Neuronal stem cell (in vitro differentiated cells): Measurements from ENCODE around the gene IRF1.

ENCODE experiments used
- DNase-seq: peaks from one replicate; pipeline ENCODE4 v3.0.0-alpha.2; 2013; ENCODE audit warnings: low spot score
- H2AFZ ChIP-seq: one replicate; pipeline ENCODE4 v1.6.1; 2013; ENCODE audit warnings: mild to moderate bottlenecking, low read length, inconsistent platforms
- H2AK5ac ChIP-seq: 2 replicates; pipeline ENCODE4 v1.6.1; 2013; ENCODE audit warnings: low read depth, mild to moderate bottlenecking, inconsistent platforms, low read length, moderate library complexity, mixed read lengths
- H2BK120ac ChIP-seq: 2 replicates; pipeline ENCODE4 v1.6.1; 2013; ENCODE audit warnings: low read depth, mild to moderate bottlenecking, inconsistent platforms, low read length, moderate library complexity, mixed read lengths
- H2BK12ac ChIP-seq: one replicate; pipeline ENCODE4 v1.6.1; 2013; ENCODE audit warnings: low read length, inconsistent platforms
- H2BK15ac ChIP-seq: 2 replicates; pipeline ENCODE4 v1.6.1; 2013; ENCODE audit warnings: mild to moderate bottlenecking, low read length, inconsistent platforms, mixed read lengths
- H2BK5ac ChIP-seq: one replicate; pipeline ENCODE4 v1.6.1; 2013; ENCODE audit warnings: inconsistent platforms, mild to moderate bottlenecking, low read length, moderate library complexity
- H3K14ac ChIP-seq: one replicate; pipeline ENCODE4 v1.6.1; 2013; ENCODE audit warnings: low read length, inconsistent platforms
- H3K18ac ChIP-seq: 2 replicates; pipeline ENCODE4 v1.6.1; 2013; ENCODE audit warnings: low read length, inconsistent platforms
- H3K23ac ChIP-seq: 2 replicates; pipeline ENCODE4 v1.6.1; 2013; ENCODE audit warnings: low read depth, mild to moderate bottlenecking, mixed read lengths, low read length, inconsistent platforms; ENCODE audit not compliant: poor library complexity
- H3K27ac ChIP-seq: replicated peaks from 3 replicates; pipeline ENCODE4 v1.5.1; 2013; ENCODE audit warnings: low read length, inconsistent platforms
- H3K27me3 ChIP-seq, 3 experiments: 2 replicates each; pipeline ENCODE4 v1.6.1; 2013; ENCODE audit warnings: low read length in 3 of 3, mild to moderate bottlenecking in 2 of 3, inconsistent platforms in 1 of 3, low read depth in 1 of 3, mixed read lengths in 1 of 3, moderate library complexity in 1 of 3; ENCODE audit not compliant: control insufficient read depth in 3 of 3, insufficient read depth in 3 of 3
- H3K36me3 ChIP-seq, 2 donors: replicated peaks in 1 of 2; 2 replicates each; pipeline ENCODE4 v1.6.1; 2013; ENCODE audit warnings: low read length in 2 of 2; ENCODE audit not compliant: control insufficient read depth in 2 of 2, insufficient read depth in 2 of 2
- H3K4ac ChIP-seq: 2 replicates; pipeline ENCODE4 v1.6.1; 2013; ENCODE audit warnings: inconsistent platforms, mild to moderate bottlenecking, low read length, moderate library complexity
- H3K4me1 ChIP-seq, 2 donors: 1 replicate in 1 of 2; 2 replicates in 1 of 2; pipeline ENCODE4 v1.6.1; 2013; ENCODE audit warnings: low read length in 2 of 2, low read depth in 1 of 2; ENCODE audit not compliant: control insufficient read depth in 2 of 2, insufficient read depth in 1 of 2
- H3K4me2 ChIP-seq: one replicate; pipeline ENCODE4 v1.6.1; 2013; ENCODE audit warnings: mild to moderate bottlenecking, low read length, inconsistent platforms; ENCODE audit not compliant: insufficient read depth, poor library complexity, severe bottlenecking
- H3K4me3 ChIP-seq, 2 donors: 2 replicates each; pipeline ENCODE4 v1.5.1; 2013; ENCODE audit warnings: low read length in 2 of 2, mild to moderate bottlenecking in 2 of 2, inconsistent platforms in 1 of 2, moderate library complexity in 1 of 2
- H3K79me1 ChIP-seq: one replicate; pipeline ENCODE4 v1.6.1; 2013; ENCODE audit warnings: low read depth, mild to moderate bottlenecking, inconsistent platforms, low read length, moderate library complexity
- H3K9ac ChIP-seq: one replicate; pipeline ENCODE4 v1.6.1; 2013; ENCODE audit warnings: mild to moderate bottlenecking, low read depth, low read length, inconsistent platforms; ENCODE audit not compliant: poor library complexity
- H3K9me3 ChIP-seq, 2 donors: replicated peaks in 1 of 2; 2 replicates each; pipeline versions ENCODE3 to v1.6.1; 2013; ENCODE audit warnings: low read length in 2 of 2, mild to moderate bottlenecking in 2 of 2, inconsistent platforms in 1 of 2, low read depth in 1 of 2, mixed read lengths in 1 of 2, moderate library complexity in 1 of 2; ENCODE audit not compliant: control insufficient read depth in 2 of 2, insufficient read depth in 1 of 2
- H4K8ac ChIP-seq: one replicate; pipeline ENCODE4 v1.6.1; 2013; ENCODE audit warnings: low read depth, mild to moderate bottlenecking, inconsistent platforms, low read length, moderate library complexity
- H4K91ac ChIP-seq: one replicate; pipeline ENCODE4 v1.6.1; 2013; ENCODE audit warnings: low read length, low read depth, mild to moderate bottlenecking, inconsistent platforms; ENCODE audit not compliant: poor library complexity
- WGBS, 2 donors: extraction: QIAGEN DNeasy Blood & Tissue Kit; methylation state at CpG; one replicate each; pipeline ENCODE4 v1.1.7; 2013; ENCODE audit warnings: missing lambda C conversion rate in 2 of 2, mixed read lengths in 1 of 2; ENCODE audit not compliant: insufficient read length in 2 of 2, insufficient replicate concordance in 1 of 2; ENCODE audit errors: extremely low coverage in 2 of 2; 5-methylcytosine and 5-hydroxymethylcytosine counted together

Gene IRF1

GRCh38 chr5:132459983-132460838, 30.4 kb downstream of the IRF1 start:
- Histone ChIP-seq H3K14ac (peak overlapping the region; percentile 11), H4K91ac (no peak overlapping the region), H3K4me3 (no peak overlapping the region), H3K36me3 (no peaks in the 10 kb centered on the region), H2BK5ac (no peak overlapping the region), H3K4me2 (no peak overlapping the region), H3K23ac (no peak overlapping the region), H3K9ac (no peak overlapping the region), H4K8ac (no peak overlapping the region), H2BK15ac (no peak overlapping the region), H2AK5ac (no peak overlapping the region), H3K18ac (peak overlapping the region; percentile 22), H3K27ac (no peak overlapping the region), H2BK120ac (no peak overlapping the region), H3K27me3 (no peaks in the 10 kb centered on the region), H3K9me3 (no peaks in the 10 kb centered on the region), H3K79me1 (no peaks in the 10 kb centered on the region), H3K4ac (no peak overlapping the region), H3K4me1 (peaks cover 2 to 15% of the 10 kb centered on the region in 2 donors), H2BK12ac (no peak overlapping the region), H2AFZ (no peak overlapping the region)
- no peak for DNase-seq
- WGBS, 2 donors, result no CpG with 5 or more reads among the region's 8 CpGs

DNA sequence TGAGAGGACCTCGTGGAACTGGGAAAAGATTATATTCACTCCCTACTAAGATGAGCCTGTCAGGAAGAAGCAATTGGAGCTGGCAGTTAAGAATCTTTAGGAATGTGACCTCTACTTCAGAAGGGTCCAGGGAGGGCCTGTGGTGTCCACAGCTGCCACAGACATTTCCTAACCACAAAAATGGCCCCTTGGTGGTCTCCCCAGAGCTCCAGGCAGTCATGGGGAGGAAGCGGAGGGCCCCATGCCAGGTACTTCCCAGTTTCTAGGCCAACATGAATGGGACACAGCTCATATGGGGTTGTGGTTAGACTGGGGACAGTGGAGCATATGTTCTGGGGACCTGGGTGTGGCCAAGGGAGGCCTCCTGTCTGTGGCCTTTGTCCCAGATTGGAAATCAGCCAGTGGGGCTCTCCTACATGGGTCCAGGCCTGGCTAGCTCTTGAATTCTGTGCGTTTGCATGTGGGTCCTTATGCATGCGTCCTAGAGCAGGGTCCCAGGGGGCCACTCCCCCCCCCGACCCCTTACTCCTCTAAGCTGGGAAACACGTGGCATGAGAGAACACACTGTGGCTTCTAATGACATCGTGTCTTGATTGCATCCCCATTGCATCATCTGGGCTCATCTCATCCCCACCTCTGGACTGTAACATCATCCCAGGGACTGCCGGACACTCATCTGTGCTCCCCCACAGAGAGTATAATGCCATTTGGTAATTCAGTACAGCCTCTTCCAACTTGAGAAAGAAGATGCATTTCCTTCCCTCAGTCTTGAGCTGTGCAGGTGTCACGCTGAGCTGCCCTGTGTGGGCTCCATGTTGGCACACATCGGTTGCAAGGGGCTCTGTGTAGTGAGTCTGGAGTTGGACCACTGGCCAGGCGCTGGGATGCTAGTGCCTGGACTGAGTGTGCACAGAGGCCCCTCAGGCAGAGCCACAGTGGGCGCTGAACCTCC, 31.3 kb downstream of the IRF1 start:
- H3K4me2 ChIP-seq, result no peak overlapping the region
- no peak overlapping the region for H2BK15ac ChIP-seq
- H2AK5ac ChIP-seq, result no peak overlapping the region
- no peak overlapping the region for H2BK120ac ChIP-seq
- no peaks in the 10 kb centered on the region for H3K79me1 ChIP-seq
- no peaks in the 10 kb centered on the region for H3K27me3 ChIP-seq
- H3K27ac ChIP-seq, result no peak overlapping the region
- H2BK12ac ChIP-seq, result no peak overlapping the region
- no peaks in the 10 kb centered on the region for H3K9me3 ChIP-seq
- H3K4me1 ChIP-seq, result peaks cover 2 to 7% of the 10 kb centered on the region in 2 donors
- no CpG with 5 or more reads among the region's 12 CpGs for WGBS, 2 donors
- H3K23ac ChIP-seq, result no peak overlapping the region
- H3K18ac ChIP-seq, result peak overlapping the region; percentile 22
- no peak overlapping the region for H2AFZ ChIP-seq
- H4K91ac ChIP-seq, result no peak overlapping the region
- DNase-seq, result no peak
- H4K8ac ChIP-seq, result no peak overlapping the region
- no peak overlapping the region for H2BK5ac ChIP-seq
- no peak overlapping the region for H3K9ac ChIP-seq
- H3K4ac ChIP-seq, result no peak overlapping the region
- H3K4me3 ChIP-seq, result no peak overlapping the region
- no peak overlapping the region for H3K14ac ChIP-seq
- H3K36me3 ChIP-seq, result no peaks in the 10 kb centered on the region

DNA sequence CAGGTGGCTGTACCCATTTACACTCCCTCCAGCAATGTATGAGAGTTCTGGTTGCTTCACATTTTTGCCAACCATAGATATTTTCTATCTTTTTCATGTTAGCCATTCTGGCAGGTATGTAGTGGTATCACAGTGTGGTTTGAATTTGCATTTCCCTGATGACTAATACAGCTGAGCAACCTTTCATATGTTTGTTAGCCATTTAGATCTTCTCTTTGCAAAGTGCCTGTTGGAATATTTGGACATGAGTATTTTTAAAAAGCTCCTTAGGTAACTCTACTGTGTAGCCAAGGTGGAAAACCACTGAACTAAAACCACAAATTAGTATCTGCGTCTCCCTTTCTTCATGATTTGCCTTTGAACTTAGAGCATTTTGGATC, 31.9 kb downstream of the IRF1 start:
- H4K91ac ChIP-seq, result no peak overlapping the region
- H3K14ac ChIP-seq, result no peak overlapping the region
- no peaks in the 10 kb centered on the region for H3K79me1 ChIP-seq
- H3K27me3 ChIP-seq, result no peaks in the 10 kb centered on the region
- H2AFZ ChIP-seq, result no peak overlapping the region
- no peak overlapping the region for H2BK12ac ChIP-seq
- no peaks in the 10 kb centered on the region for H3K36me3 ChIP-seq
- H3K4me1 ChIP-seq, result peaks cover 2 to 6% of the 10 kb centered on the region in 2 donors
- H3K9me3 ChIP-seq, result no peaks in the 10 kb centered on the region
- H2BK5ac ChIP-seq, result no peak overlapping the region
- H3K9ac ChIP-seq, result no peak overlapping the region
- no peak overlapping the region for H3K4me3 ChIP-seq
- no CpG with 5 or more reads among the region's 1 CpG for WGBS, 2 donors
- no peak overlapping the region for H4K8ac ChIP-seq
- H2BK120ac ChIP-seq, result no peak overlapping the region
- H3K27ac ChIP-seq, result no peak overlapping the region
- no peak overlapping the region for H3K4me2 ChIP-seq
- no peak overlapping the region for H3K4ac ChIP-seq
- no peak overlapping the region for H2AK5ac ChIP-seq
- no peak for DNase-seq
- no peak overlapping the region for H2BK15ac ChIP-seq
- H3K18ac ChIP-seq, result no peak overlapping the region
- H3K23ac ChIP-seq, result no peak overlapping the region

DNA sequence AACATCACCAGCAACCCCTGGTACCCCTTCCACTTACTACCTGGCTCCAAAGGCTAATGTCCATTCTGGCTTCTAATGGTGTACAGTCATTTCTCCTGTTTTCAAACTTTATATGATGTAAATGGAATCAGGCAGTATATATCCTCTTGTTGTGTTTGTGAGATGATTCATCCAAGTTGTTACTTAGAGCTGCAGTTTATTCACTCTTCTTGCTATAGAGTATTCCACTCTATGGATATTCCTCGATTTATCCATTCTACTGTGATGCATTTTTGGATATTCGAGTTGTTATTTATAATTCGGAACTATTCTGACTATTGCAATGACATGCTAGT, 32.4 kb downstream of the IRF1 start:
- Histone ChIP-seq H2BK15ac (no peak overlapping the region), H2BK12ac (no peak overlapping the region), H4K8ac (no peak overlapping the region), H3K4me1 (peaks cover 2 to 6% of the 10 kb centered on the region in 2 donors), H3K36me3 (no peaks in the 10 kb centered on the region), H3K14ac (no peak overlapping the region), H3K27me3 (no peaks in the 10 kb centered on the region), H3K79me1 (no peaks in the 10 kb centered on the region), H4K91ac (no peak overlapping the region), H2BK120ac (no peak overlapping the region), H3K27ac (no peak overlapping the region), H2BK5ac (no peak overlapping the region), H3K4me3 (no peak overlapping the region), H2AFZ (no peak overlapping the region), H3K23ac (no peak overlapping the region), H3K4ac (no peak overlapping the region), H3K9ac (no peak overlapping the region), H2AK5ac (no peak overlapping the region), H3K4me2 (no peak overlapping the region), H3K18ac (no peak overlapping the region), H3K9me3 (no peaks in the 10 kb centered on the region)
- WGBS, 2 donors, result no CpG with 5 or more reads among the region's 3 CpGs
- DNase-seq, result no peak
